Heart right ventricle (tissue), 16 donors: Measurements from ENCODE around the gene PRKD2. TPM values are rescaled to one million over a fixed set of nuclear protein-coding genes. Genes with fewer than 3 reads are reported as not detected.
A peak's percentile ranks its signal among the peaks of the same experiment; 100 is the strongest.

Experiments used
- ATAC-seq, 8 donors: fragments of 200-7000 bp; cut with Tn5 transposase; one replicate each; pipeline ENCODE4 v1.9.1; 2020; ENCODE audit warnings: mild to moderate bottlenecking in 8 of 8, moderate library complexity in 8 of 8, moderate number of reproducible peaks in 1 of 8
- DNase-seq, 2 donors: peaks; one replicate each; pipeline ENCODE4 v3.0.0-alpha.2; 2020
- H3K27ac ChIP-seq, 10 donors: fragments of 200-600 bp; sonication (generic) in 2 of 10; one replicate each; pipeline versions ENCODE4 v1.5.0 to v1.8.0; 2020 to 2022; ENCODE audit warnings: mild to moderate bottlenecking in 3 of 10
- H3K27me3 ChIP-seq, 7 donors: fragments of 200-600 bp; one replicate each; pipeline ENCODE4 v1.8.0; 2021 to 2022; ENCODE audit warnings: mild to moderate bottlenecking in 2 of 7
- H3K36me3 ChIP-seq, 9 donors: fragments of 200-600 bp; sonication (generic) in 1 of 9; one replicate each; pipeline versions ENCODE4 v1.5.0 to v1.8.0; 2020 to 2022; ENCODE audit warnings: mild to moderate bottlenecking in 2 of 9
- H3K4me1 ChIP-seq, 9 donors: fragments of 200-600 bp; sonication (generic) in 1 of 9; one replicate each; pipeline versions ENCODE4 v1.5.0 to v1.8.0; 2020 to 2022; ENCODE audit warnings: mild to moderate bottlenecking in 4 of 9
- H3K4me3 ChIP-seq, 10 donors: fragments of 200-600 bp; sonication (generic) in 2 of 10; one replicate each; pipeline versions ENCODE4 v1.5.0 to v1.8.0; 2020 to 2022; ENCODE audit warnings: mild to moderate bottlenecking in 7 of 10, moderate library complexity in 2 of 10
- H3K9me3 ChIP-seq, 11 donors: fragments of 200-600 bp in 10 of 11; sonication (generic) in 2 of 11; one replicate each; pipeline versions ENCODE4 v1.5.0 to v1.8.0; 2013 to 2022; ENCODE audit warnings: mild to moderate bottlenecking in 2 of 11, control low read depth in 1 of 11, moderate library complexity in 1 of 11
- WGBS, 2 donors: extraction: QIAGEN DNeasy Blood & Tissue Kit; methylation state at CpG; one replicate each; pipeline ENCODE4 v1.1.7; 2013; ENCODE audit warnings: inconsistent platforms in 1 of 2; 5-methylcytosine and 5-hydroxymethylcytosine counted together
- intact Hi-C, 10 donors: fragments of 100-400 bp; cut with DNase I; formaldehyde crosslinking; loops; one replicate each; pipeline versions ENCODE4 v1.11.1 to v1.14.2; 2022
- polyA plus RNA-seq, 2 donors: library from polyadenylated mRNA; stranded (reverse); fragments of 200-250 nt; gene quantifications; one replicate each; pipeline ENCODE4 v1.2.3, GENCODE V29; 2013
- total RNA-seq, 10 donors: library from RNA; stranded (reverse); fragmentation: NEBNext Ultra II Directional in 3 of 10; extraction: Animal tissue kit (Norgen Biotek cat#: 25700) in 3 of 10; gene quantifications; one replicate each; pipeline versions ENCODE4 v1.2.1 to v1.2.4, GENCODE V29; 2021 to 2023
- TF ChIP-seq, protein P1 (sequence below), 9 donors: fragments of 200-600 bp; sonication (generic) in 2 of 9; IDR thresholded peaks; one replicate each; pipeline versions ENCODE4 v1.5.0 to v1.8.0; 2021 to 2022; ENCODE audit warnings: antibody characterized with exemption in 9 of 9, mild to moderate bottlenecking in 5 of 9, moderate library complexity in 1 of 9
- donor health status: Arrhythmogenic right ventricular cardiomyopathy.
- donor health status: ischemic (EF 13 %, LVEDD 7.1; RV severe dilation, severe dysfunction).
- donor health status: healthy with polysubstance abuse.
- donor health status: DM: no; HTN: yes; CAD: no.
- donor health status: DM: no; HTN: no; CAD: no.
- donor health status: ischemic (EF 25% LVEDD 6.9; RV normal size, moderate dysfunction).
- donor health status: ischemic (EF 25% LVEDD 5.7; RV mildly dilated, moderate dysfunction).
- donor health status: healthy.
- donor health status: DM: yes; HTN: yes; CAD: no.
- donor health status: Ischemic cardiomyopathy.
- donor health status: ischemic (EF 35%, LVEDD 5.7; RV mildly dilated, moderate dysfunction).
- donor health status: nonischemic (EF 11% LVEDD 7.7; RV severe dilation, severe dysfunction).
- donor health status: DM: yes; HTN: yes; CAD: no.
- donor health status: PGD.
- donor health status: ischemic (EF 29% LVEDD 5.4; RV normal size, mild dysfunction).
- donor health status: nonischemic (EF 23%, LVEDD 6.1; RV moderate dilation, normal function).

Gene PRKD2
- total and polyA plus RNA-seq, 12 donors, result 11.7 to 22.7 (median 13.8) TPM

GRCh38 chr19:46731007-46731501, 14.1 kb upstream of the PRKD2 start:
- intact Hi-C loops, result no loop called here
- DNase-seq, result no peak
- Histone ChIP-seq H3K36me3 (peaks cover 0 to 100% (median 79%) of the 10 kb centered on the region in 9 donors), H3K4me1 (peaks cover 12 to 71% (median 37%) of the 10 kb centered on the region in 9 donors), H3K27ac (peak overlapping the region in 1 of 10 donors; percentile 85), H3K4me3 (peak overlapping the region in 1 of 10 donors; percentile 22), H3K9me3 (no peaks in the 10 kb centered on the region), H3K27me3 (no peaks in the 10 kb centered on the region)
- peak in 1 of 8 donors; percentile 43 for ATAC-seq
- TF ChIP-seq, protein P1, sequence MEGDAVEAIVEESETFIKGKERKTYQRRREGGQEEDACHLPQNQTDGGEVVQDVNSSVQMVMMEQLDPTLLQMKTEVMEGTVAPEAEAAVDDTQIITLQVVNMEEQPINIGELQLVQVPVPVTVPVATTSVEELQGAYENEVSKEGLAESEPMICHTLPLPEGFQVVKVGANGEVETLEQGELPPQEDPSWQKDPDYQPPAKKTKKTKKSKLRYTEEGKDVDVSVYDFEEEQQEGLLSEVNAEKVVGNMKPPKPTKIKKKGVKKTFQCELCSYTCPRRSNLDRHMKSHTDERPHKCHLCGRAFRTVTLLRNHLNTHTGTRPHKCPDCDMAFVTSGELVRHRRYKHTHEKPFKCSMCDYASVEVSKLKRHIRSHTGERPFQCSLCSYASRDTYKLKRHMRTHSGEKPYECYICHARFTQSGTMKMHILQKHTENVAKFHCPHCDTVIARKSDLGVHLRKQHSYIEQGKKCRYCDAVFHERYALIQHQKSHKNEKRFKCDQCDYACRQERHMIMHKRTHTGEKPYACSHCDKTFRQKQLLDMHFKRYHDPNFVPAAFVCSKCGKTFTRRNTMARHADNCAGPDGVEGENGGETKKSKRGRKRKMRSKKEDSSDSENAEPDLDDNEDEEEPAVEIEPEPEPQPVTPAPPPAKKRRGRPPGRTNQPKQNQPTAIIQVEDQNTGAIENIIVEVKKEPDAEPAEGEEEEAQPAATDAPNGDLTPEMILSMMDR (IDR thresholded peaks at IDR 0.05), result no peak
- WGBS, 2 donors, result 71 to 76% methylated on average over 14 of the region's 14 CpGs

GRCh38 chr19:46730595-46730994, 13.7 kb upstream of the PRKD2 start:
- WGBS, 2 donors, result 94 to 97% methylated on average over 14 of the region's 14 CpGs
- intact Hi-C loops, result no loop called here
- no peaks in the 10 kb centered on the region for H3K27me3 ChIP-seq
- H3K9me3 ChIP-seq, result no peaks in the 10 kb centered on the region
- DNase-seq, result no peak
- TF ChIP-seq, protein P1 (IDR thresholded peaks at IDR 0.05), result no peak
- ATAC-seq, result no peak
- H3K4me1 ChIP-seq, result peaks cover 9 to 66% (median 36%) of the 10 kb centered on the region in 9 donors
- H3K27ac ChIP-seq, result no peak overlapping the region
- H3K4me3 ChIP-seq, result no peak overlapping the region
- peaks cover 0 to 100% (median 80%) of the 10 kb centered on the region in 9 donors for H3K36me3 ChIP-seq

GRCh38 chr19:46730187-46730586, 13.3 kb upstream of the PRKD2 start:
- no peak overlapping the region for H3K27ac ChIP-seq
- ATAC-seq (no peak), DNase-seq (no peak)
- H3K36me3 ChIP-seq, result peaks cover 0 to 100% (median 80%) of the 10 kb centered on the region in 9 donors
- H3K4me3 ChIP-seq, result no peak overlapping the region
- intact Hi-C loops, result no loop called here
- WGBS, 2 donors, result 96% methylated on average over 9 of the region's 9 CpGs
- TF ChIP-seq, protein P1 (IDR thresholded peaks at IDR 0.05), result no peak
- peaks cover 9 to 64% (median 34%) of the 10 kb centered on the region in 9 donors for H3K4me1 ChIP-seq
- no peaks in the 10 kb centered on the region for H3K27me3 ChIP-seq
- H3K9me3 ChIP-seq, result no peaks in the 10 kb centered on the region

DNA sequence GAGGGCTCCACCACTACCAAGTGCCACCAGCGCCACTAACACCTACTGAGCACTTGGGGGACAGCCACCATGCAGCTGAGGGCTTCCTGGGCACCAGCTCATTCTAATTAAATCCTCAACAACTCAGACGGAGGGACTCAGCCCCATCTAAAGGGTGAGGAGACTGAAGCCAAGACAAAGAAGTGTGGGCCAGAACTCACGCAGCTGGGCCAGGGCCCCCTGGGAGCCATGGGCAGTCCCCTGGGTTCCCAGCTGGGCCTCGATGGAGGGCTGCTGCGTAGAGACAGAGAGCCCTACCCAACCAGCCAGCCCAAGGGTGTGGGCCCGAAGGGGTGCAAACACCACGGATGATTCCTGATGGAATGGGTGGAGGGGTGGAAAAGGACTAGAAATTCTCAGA, 12.8 kb upstream of the PRKD2 start:
- H3K4me1 ChIP-seq, result peaks cover 9 to 64% (median 32%) of the 10 kb centered on the region in 9 donors
- intact Hi-C loops, result loop anchor here in 6 of 10 donors (1.0 to 2.0 kb wide), 2 partner anchors 25 to 26 kb away; no protein-coding TSS in a partner anchor
- H3K27ac ChIP-seq, result no peak overlapping the region
- H3K27me3 ChIP-seq, result no peaks in the 10 kb centered on the region
- TF ChIP-seq, protein P1 (IDR thresholded peaks at IDR 0.05), result no peak
- no peak overlapping the region for H3K4me3 ChIP-seq
- no peak for DNase-seq
- ATAC-seq, result no peak
- H3K36me3 ChIP-seq, result peaks cover 0 to 100% (median 85%) of the 10 kb centered on the region in 9 donors
- H3K9me3 ChIP-seq, result no peaks in the 10 kb centered on the region
- WGBS, 2 donors, result 82 to 88% methylated on average over 7 of the region's 7 CpGs
